Stimulated activated naive CD8-positive, alpha-beta T cell treated with anti-CD3 and anti-CD28 coated beads, Interleukin-15, amount 100 ng/mL, for 72 hours (primary cell): Measurements from ENCODE around the gene GLMP.

Experiments used
- ATAC-seq: fragments of 150-1000 bp; cut with Tn5 transposase; 2 replicates; pipeline ENCODE4 v1.10.0; 2021; ENCODE audit warnings: mild to moderate bottlenecking, moderate library complexity
- DNase-seq, 2 donors: peaks; one replicate each; pipeline ENCODE4 v3.0.0; 2021 to 2022
- H3K27ac Mint-ChIP-seq, 2 donors: one replicate each; pipeline ENCODE4 v1.8.0; 2022; ENCODE audit warnings: mild to moderate bottlenecking in 2 of 2, mixed read lengths in 2 of 2, moderate library complexity in 2 of 2
- H3K27me3 Mint-ChIP-seq: one replicate; pipeline ENCODE4 v1.8.0; 2022; ENCODE audit warnings: mixed read lengths
- H3K4me1 Mint-ChIP-seq: one replicate; pipeline ENCODE4 v1.8.0; 2022; ENCODE audit warnings: mild to moderate bottlenecking, mixed read lengths
- H3K4me3 Mint-ChIP-seq, 2 donors: one replicate each; pipeline ENCODE4 v1.8.0; 2022; ENCODE audit warnings: mild to moderate bottlenecking in 2 of 2, mixed read lengths in 2 of 2, moderate library complexity in 1 of 2
- H3K9me3 Mint-ChIP-seq, 2 donors: one replicate each; pipeline ENCODE4 v1.8.0; 2022; ENCODE audit warnings: mixed read lengths in 2 of 2

Gene GLMP

DNA sequence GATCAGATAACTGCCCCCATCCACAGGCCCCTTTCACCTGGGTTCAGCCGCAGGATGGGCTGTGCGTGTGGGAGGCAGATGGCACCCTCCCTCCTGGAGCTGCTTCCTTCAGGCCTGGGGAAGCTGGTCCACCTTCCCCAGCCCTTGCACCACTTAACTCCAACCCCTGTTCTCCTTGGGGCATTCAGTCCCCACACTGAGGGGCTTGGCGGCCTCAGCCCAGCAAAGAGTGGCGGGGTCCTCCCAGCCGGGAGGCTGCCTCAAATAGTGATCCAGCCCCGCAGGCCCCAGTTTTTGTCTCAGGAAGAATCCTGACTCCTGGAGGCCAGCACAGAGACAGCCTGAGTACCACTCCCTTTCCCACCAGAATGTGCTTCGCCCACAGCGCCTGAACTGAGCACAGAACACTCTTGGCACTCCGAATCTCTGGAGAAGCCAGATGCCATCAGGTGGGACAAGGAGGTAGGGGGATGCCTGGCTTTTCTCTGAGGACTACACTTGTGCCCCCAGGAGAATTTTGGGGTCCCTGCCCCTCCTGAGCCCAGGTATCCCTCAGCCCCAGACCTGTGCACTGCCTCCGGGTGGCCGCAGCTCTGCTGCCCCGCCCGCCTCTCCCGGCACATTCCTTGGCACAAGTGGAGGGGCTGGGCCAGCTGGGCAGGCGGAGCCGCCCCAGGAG lies 48.6 kb downstream of the GLMP start:
- Mint-ChIP-seq H3K4me3 (no peak overlapping the region), H3K27ac (no peak overlapping the region), H3K9me3 (no peaks in the 10 kb centered on the region), H3K4me1 (peaks cover 55% of the 10 kb centered on the region), H3K27me3 (no peaks in the 10 kb centered on the region)
- DNase-seq (no peak), ATAC-seq (no peak)

DNA sequence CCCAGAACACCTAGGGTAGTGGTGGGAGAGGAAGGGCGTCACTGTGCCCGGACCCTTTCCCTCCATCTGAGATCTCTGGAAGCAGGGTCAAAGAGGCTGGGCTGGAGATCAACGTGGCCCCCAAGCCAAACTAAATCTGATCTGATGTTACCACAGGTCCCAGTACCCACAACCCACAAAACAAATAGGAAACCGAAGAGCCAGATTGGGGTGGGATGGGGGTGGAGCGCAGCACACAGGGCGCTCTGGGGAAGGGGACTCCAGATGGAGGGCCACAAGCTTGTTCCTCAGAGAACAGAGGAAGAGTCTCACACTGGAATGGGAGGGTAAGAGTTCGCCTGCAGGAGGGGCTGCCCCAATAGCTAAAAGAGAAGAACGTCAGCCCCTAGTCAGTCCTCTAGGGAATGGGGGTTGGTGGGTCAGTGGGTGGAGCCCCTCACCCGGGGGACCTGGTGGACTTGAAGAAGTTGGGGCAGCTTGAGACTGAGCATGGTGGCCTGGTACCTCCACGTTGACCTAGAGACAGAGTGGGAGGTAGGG lies 49.2 kb downstream of the GLMP start:
- Mint-ChIP-seq H3K27me3 (no peaks in the 10 kb centered on the region), H3K4me1 (peaks cover 55% of the 10 kb centered on the region), H3K9me3 (no peaks in the 10 kb centered on the region), H3K4me3 (peak overlapping the region; percentile 42 to 80), H3K27ac (peak overlapping the region; percentile 52 to 76)
- ATAC-seq (no peak), DNase-seq (no peak)

DNA sequence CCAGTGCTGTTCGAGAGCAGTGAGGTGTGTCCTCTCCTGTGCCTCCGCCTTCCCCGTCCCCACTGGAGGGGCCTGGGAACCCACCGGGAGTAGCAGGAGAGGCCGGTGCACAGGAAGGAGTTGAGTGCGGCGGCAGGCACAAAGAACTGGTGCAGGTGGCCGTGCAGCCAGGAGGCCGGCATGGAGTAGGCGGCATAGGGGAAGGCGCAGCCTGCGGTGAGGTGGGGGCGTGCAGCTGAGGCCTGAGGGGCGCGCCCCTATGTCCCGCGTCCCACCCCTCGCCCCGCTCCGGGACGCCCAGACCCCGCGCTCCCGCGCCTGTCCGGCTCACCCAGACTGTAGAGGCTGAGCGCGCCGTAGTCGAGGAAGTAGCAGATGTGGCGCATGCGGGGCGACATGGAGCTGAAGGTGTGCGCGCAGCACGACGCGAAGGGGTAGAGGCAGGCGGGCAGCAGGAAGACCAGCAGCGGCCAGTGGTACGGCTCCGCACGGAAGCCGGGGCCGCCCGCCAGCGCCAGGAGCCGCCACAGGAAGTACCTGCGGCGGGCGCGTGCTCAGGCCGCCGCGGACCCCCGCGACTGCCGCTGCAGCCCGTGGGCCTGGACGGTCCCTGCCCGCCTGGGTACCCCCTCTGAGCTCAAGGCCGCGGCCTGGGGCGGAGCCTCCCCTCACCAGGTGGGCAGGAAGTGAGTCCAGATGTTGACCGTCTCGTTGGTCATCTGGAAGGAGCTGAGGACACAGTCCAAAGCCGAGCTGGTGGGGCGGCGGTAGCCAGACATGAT lies 49.8 kb downstream of the GLMP start:
- Mint-ChIP-seq H3K4me1 (peaks cover 49% of the 10 kb centered on the region), H3K9me3 (no peaks in the 10 kb centered on the region), H3K27ac (peak overlapping the region; percentile 77 to 91), H3K4me3 (peak overlapping the region; percentile 80 to 91), H3K27me3 (no peaks in the 10 kb centered on the region)
- DNase-seq (peak; percentile 38 to 47), ATAC-seq (peak; percentile 66)

- peak overlapping the region in 1 of 2 donors; percentile 87 for H3K27ac Mint-ChIP-seq
- H3K4me3 Mint-ChIP-seq = peak overlapping the region; percentile 80 to 91
Measured at GRCh38 chr1:156244712-156245111, 50.8 kb downstream of the GLMP start.

DNA sequence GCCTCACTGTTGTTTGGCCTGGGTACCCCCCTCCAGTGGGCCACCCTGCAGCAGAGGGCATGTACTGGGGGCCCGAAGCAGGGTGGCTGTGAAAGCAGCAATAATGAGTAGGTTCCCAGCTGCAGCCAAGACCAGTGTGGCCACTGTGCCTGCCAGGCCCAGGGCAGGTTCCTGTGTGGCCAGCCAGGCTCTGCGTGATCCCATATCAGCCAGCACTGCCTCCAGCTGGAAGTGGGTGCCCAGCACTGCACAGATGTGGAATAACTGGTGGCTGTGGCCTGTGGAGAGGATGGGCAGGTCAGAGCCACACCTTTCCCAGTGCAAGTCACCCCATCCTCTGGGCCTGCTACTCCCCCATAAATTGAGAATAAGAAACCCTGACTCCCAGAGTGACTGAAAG lies 51.4 kb downstream of the GLMP start:
- H3K27ac Mint-ChIP-seq = peak overlapping the region in 1 of 2 donors; percentile 69
- H3K4me1 Mint-ChIP-seq = peaks cover 45% of the 10 kb centered on the region
- H3K9me3 Mint-ChIP-seq = no peaks in the 10 kb centered on the region
- DNase-seq (no peak), ATAC-seq (no peak)
- peak overlapping the region; percentile 80 to 91 for H3K4me3 Mint-ChIP-seq
- no peaks in the 10 kb centered on the region for H3K27me3 Mint-ChIP-seq

More at GRCh38 chr1:156244712-156245111, 50.8 kb downstream of the GLMP start:
- no peak for ATAC-seq
- peaks cover 45% of the 10 kb centered on the region for H3K4me1 Mint-ChIP-seq
- no peaks in the 10 kb centered on the region for H3K27me3 Mint-ChIP-seq
- no peak for DNase-seq
- H3K9me3 Mint-ChIP-seq = no peaks in the 10 kb centered on the region

- Mint-ChIP-seq H3K27me3 (no peaks in the 10 kb centered on the region), H3K9me3 (no peaks in the 10 kb centered on the region), H3K4me1 (peaks cover 45% of the 10 kb centered on the region), H3K27ac (peak overlapping the region in 1 of 2 donors; percentile 90), H3K4me3 (no peak overlapping the region)
- DNase-seq = no peak
- ATAC-seq = no peak
Measured at GRCh38 chr1:156242738-156243137, 52.7 kb downstream of the GLMP start.
